ENCODE data around the gene KCNC1.
A peak's percentile ranks its signal among the peaks of the same experiment; 100 is the strongest.

DNA sequence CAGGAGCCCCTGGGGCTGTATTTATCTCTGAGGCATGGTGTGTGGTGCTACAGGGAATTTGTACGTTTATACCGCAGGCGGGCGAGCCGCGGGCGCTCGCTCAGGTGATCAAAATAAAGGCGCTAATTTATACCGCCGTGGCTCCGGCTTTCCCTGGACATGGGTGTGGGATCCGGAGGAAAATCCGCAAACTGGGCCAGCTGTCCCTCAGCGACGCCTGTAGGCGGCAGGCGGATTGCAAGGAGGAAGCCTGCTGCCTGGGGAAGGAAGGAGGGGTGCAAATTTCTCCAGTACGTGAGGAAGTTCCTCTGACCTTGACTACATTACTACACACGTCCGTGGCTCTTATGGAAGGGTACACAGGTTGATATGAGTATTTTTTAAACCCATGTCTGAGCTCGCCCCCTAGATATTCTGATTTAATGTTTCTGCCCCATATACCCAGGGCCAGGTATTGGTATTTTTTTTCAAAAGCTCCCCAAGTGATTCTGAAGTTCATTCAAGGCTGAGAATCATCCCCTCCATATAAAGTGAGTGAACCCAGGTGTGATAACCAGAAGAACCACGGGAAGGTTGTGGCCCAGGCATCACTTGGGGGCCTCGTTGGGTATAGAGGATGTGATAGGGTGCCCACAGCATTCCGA lies 12.5 kb upstream of the KCNC1 start:
- TF ChIP-seq CTCF (IDR thresholded peaks at IDR 0.05) (peak in 1 of 3 experiments; percentile 15), POLR2A (IDR thresholded peaks at IDR 0.05; ENCODE audit: low read depth) (no peak), EP300 (IDR thresholded peaks at IDR 0.05) (no peak), POLR2AphosphoS5 (IDR thresholded peaks at IDR 0.05) (no peak)

Data from esophagus muscularis mucosa (tissue), 4 donors.